ENCODE data around the gene EIF4A3.
"Not testable (repeated sequence)": the region's sequence is repeated elsewhere in the genome, so short reads cannot be mapped to it uniquely, and the experiment has no call there.

Gene EIF4A3

DNA sequence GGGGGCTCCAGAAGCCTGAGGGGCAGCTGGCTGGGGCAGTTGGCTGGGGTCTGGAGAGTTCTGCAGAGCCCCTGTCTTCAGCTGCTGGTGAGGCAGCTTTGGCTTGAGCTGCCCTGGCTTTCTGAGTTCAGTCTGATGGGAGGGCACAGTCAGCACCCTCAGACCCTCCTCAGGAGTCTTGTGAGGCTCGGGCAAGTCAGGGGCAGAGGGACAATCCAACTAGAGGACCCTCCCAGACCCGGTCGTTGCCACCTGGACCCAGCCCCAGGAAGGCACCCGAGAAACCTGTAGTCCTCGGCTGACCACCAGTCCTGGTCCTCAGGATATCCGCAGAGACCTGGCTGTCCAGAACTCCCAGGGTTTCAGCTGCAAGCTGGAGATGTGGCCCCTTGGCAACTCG is 24.8 kb upstream of the EIF4A3 start:
- no peak for DNase-seq

DNA sequence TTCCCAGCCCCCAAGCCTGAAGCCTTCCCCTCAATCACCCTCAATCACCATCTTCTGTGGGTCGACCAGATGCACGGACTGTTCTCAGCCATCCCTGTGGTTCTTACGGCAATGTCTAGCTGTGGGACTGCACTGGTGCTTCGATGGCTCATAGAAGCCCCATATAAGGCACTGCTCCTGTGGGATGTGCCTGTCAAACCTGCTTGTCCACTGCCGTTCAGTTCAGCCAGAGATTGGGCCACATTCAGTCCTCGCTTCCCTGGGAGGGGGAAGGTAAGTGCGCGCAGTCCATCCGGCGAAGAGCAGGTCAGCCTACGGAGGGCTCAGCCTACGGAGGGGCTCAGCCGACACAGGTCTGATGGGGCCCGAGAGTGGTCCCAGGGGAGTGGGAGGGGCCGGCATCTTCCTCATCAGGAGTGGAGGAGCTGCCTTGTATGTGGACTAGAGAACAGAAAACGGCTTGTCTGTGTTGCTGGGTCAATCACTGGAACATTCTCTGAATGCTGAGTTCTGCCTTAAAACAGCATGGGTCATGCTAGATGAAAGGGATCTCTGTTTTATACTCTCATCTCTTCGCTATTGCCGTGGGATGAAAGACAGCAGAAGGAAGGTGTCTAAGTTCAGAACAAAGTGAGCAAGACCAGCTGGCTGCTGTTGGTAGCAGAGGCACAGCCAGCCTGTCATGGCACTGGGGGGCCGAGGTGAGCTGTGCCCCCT is 23.0 kb upstream of the EIF4A3 start, which contains the start of gene CARD14:
CARD14 (plus strand) TSS at position 247 of the 717 bp plus-strand sequence. CDS start 11,409 bp downstream, outside the sequence.
- DNase-seq: no peak

DNA sequence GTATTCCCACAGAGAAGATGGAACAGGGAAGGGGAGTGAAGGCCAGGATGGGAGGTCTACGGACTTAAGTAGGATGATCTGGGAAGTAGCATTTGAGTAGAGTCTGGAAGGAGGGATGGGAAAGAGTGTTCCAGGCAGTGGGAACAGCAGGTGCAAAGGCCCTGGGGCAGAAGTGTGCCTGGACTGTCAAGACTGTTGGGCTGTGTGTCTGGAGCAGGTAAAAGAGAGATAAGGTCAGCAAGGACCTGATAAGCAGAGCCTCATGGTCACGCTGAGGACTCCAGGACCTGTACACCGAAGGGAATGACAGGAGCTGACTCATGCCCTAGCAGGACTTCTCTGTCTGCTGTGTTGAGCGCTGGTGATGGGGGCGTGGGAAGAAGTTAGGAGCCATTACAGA is 22.2 kb upstream of the EIF4A3 start:
- no peak for DNase-seq

DNA sequence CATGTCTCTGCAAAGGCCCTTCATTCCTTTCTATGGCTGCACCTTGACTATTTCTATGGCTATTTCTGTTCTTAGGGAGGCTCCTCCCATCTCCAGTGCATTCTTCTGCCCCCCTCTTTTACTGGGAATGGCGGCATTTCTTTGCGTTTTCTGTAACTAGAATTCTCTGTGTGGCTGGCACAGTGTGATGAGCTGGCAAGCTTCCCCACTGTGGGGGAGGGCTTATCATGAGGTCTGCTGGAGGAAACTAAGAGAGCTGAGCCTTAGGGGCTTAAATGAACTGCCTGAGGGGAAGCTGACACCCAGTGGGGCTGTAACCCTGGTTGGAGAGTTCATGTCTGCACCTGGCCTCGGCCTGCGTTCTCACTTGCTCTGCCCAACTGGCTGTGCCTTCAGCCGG is 21.4 kb upstream of the EIF4A3 start:
- DNase-seq: no peak

DNA sequence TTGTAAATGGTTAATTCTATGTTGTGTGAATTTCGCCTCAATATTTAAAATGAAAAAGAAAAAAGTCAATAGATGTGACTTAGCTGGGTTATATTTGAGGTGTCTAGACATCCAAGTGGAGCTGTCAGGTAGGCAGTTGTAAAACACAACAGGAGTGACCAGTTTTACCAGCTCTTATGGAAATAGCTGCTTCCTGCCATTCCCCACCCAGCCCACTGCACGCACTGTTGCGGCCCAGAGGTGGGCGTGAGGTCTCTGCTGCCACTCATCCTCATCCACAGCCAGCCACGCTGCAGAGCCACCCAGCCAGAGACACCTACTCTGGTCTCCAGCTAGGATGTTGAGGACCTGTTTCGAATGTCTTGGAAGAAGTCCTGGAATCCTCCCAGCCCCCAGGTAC is 19.5 kb upstream of the EIF4A3 start:
- no peak for DNase-seq

DNA sequence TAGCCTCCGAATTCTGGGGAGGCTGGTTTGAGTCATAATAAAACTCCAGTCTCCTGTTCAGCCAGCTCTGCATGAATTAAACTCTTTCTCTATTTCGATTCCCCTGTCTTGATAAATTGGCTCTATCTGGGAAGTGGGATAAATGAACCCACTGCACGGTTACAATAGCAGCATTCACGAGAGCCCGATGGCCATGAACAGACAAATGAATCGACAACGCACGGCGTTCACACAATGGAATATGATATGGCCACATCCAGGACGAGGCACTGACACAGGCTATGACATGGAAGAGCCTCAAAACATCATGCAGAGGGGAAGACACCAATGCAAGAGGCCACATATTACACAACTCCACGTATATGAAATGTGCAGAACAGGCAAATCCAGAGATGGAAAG is 17.3 kb upstream of the EIF4A3 start:
- DNase-seq: no peak

DNA sequence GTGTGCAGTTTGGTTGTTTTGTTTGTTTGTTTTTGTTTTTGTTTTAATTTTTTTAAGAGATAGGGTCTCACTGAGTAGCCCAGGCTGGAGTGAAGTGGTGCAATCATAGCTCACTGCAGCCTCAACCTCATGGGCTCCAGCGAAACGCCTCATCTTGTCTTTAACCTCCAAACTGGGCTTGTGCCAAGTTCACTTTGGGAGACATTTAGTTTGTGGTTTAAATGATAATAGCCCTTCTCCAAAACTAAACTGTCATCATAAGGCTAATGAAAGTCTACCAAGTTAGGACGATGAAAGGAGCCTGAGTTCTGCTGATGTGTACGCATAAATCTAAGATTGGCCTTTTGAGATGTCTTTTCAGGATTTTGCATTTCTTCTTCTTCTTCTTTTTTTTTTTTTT is 16.4 kb upstream of the EIF4A3 start:
- DNase-seq: no peak

DNA sequence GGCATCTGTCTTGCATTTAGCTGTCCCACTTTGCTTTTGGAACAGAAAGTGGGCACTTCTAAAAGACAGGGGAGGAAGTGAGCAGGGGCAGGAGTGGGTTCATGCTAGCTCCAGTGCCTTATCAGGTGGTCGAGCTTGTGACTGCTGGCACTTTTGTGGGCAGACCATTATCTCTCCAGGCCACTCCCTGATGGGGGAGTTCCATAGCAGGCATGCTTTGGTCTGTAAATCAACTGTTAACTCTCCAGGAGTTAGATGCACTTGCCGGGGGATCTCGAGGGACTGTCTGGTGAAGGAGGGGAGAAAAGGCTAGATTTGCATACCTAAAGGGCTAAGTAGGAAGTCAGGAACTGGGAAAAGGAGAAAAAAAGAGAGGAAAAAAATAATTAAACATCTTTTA is 13.6 kb upstream of the EIF4A3 start:
- DNase-seq: no peak

DNA sequence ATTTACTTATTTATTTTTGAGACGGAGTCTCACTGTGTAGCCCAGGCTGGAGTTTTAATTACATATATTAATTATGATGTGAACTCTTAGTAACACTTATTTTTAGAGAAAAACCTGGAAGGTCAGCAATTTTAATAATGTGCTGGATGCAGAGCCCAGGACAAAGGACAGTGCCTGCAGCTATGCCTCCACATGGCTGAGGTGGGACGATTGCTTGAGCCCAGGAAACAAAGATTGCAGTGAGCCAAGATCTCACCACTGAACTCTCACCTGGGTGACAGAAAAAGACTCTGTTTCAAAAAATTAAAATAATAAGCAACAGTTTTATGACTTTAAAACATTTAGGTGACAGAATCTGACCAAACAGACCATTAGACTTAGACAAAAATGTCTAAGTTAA is 11.9 kb upstream of the EIF4A3 start:
- DNase-seq: no peak

DNA sequence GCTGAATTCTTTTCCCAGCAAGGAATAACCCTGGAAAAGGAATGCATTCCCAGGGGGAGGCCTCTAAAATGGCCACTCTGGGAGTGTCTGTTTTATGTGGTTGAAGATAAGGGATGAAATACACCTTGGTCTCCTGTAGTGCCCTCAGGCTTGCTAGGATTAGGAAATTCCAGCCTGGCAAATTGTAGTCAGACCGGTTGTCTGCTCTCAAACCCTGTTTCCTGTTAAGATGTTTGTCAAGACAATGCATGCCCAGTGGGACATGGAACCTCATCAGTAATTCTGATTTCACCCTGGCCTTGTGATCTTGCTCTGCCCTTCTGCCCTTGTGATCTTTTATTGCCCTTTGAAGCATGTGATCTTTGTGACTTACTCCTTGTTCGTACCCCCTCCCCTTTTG is 8.7 kb upstream of the EIF4A3 start:
- DNase-seq: not testable (repeated sequence)

DNA sequence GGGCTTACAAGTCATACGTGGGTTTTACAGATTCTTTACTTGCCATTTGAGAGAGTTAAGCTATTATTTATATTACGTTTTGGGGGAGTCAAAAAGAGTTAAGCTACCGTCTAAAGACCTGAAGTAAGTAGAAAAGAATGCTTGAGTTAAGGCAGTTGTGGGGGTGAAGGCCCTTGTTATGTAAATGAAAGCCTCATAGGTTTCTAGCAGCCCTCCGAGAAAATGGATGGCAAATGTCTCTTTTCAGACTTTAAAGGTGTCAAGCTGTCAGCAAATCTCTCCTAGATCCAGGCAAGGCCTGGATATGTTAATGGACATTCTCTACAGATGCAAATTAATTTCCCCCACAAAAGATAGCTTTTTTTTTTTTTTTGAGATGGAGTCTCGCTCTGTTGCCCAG is 7.2 kb upstream of the EIF4A3 start:
- DNase-seq: no peak

DNA sequence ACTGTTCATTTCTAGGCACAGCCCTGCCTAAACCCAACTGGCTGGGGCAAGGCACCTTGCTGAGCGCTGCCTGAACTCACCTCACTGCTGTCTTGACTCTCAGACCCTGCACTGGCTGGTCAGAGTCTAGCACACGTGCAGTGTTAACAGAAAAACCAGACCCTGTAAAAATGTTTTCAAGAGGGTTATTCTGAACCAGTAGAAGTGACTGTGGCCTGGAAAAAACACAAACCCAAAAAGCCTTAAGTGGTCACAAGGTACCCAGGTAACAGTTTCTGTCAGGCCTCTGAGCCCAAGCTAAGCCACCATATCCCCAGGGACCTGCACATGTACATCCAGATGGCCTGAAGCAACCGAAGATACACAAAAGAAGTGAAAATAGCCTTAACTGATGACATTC is 6.1 kb upstream of the EIF4A3 start:
- no peak for DNase-seq

DNA sequence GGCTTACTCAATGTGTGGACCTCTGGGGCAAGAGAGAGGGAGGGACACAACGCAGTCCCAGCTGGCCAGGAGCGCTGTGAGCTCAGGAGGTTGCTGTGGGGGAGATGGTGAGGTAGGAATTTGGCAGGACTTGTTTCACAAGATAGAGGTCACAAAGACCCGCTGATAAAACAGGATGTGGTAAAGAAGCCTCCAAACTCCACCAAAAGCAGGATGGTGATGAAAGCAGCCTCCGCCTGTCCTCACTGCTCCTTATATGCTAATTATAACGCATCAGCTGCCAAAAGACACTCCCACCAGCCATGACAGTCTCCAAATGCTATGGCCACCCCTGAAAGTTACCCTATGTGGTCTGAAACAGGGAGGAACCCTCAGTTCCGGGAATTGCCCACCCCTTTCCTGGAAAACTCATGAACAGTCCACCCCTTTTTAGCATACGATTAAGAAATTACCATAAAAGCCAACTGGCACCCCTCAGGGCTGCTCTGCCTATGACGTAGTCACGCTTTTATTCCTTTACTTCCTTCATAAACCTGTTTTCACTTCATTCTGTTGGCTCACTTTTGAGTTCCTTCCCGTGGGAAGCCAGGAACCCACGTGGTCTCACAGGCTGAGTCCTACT is 5.3 kb upstream of the EIF4A3 start:
- no peak for DNase-seq

DNA sequence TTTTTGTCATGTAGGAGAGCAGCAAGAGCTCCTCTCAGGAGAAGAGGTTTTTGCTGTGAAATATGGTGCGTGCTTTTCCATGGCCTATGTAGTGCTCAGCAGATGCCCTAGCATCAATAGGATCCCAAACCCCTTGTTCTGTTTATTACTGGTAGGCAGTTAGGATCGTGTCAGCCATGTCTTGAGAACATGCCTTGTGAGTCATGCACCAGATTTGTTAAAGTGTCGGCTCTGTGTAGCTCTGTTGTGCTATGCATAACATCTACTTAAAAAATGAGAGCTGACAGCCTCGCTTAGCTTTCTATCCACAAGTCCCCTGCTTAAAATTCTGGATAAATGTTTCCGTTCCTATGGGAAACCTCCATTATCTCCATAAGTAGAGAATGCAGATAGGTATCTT is 4.4 kb upstream of the EIF4A3 start:
- no peak for DNase-seq

DNA sequence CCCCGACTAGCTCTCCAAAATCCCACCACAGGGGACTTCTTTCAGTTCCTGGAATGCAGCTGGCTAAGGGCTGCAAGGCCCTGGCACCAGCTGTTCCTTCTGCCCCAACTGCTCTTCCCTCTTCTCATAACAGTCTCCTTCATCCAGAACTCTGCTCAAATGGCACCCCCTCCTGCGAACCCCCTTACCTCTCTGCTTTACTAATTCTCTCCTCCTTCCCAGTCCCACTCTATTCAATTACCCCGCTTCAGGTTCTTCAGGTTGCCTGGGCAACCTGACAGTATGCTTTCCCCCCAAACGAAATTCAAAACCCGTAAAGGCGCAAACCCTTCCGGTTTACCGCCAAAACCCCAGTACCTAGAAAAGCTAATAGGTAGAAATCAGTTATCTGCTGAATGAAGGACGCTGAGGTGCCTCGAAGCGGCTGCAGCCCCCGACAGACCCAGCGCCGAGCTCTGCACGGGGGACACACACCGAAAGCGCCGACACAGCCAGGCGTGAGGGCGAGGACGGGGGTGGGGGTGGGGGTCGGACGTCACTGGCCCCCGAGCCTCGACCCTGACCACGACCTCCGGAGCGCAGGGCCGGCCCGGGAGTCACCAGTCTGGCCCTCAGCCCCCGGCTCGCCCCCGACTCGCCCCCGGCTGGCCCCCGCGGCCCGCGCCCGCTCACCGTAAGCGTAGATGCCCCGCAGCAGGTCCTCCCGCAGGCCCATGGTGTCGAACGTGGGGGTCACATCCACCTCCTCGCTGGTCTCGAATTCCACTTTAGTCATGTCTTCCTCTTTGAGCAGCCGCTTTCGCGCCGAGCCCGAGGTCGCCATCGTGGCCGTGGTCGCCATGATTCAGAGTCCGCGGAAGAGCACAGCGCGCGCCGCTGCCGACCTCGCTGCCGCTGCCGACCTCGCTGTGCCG is 550 bp downstream of the EIF4A3 start:
- no peak for DNase-seq

DNA sequence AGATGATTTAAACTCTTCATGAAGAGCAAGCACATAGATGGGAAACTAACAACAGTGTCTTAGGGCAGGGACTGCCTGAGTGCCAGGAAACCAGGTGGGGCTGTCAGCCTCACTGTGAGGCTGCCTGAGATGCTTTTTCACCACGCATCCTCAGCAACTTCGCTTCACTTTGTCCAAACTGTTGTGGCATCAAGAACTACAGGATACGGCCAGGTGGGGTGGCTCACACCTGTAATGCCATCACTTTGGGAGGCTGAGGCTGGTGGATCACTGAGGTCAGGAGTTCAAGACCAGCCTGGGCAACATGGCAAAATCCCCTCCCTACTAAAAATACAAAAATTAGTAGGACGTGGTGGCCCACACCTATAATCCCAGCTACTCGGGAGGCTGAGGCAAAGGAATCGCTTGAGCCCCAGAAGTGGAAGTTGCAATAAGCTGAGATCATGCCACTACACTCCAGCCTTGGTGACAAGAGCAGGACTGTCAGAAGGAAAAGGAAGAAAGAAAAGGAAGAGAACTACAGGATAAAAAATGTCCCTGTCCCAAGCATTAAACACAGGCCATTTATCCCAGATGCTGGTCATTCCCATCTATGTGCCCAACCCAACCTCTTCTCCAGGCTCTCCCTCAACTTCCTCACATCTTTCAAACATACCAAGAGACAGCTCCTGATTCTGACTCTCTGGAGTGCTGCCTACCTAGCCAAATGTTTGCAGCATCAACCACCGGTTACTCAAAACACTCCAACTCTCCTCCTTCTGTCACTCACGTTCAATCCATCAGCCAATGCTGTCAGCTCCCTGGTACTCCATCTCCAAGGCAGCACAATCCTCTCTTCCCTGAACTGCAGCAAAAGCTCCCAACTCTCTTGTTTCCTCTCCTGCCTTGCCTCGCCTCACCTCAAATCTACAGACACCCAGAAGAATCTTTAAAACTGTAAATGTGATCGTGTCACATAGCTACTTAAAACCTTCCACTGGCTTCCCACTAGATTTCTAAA is 1.6 kb downstream of the EIF4A3 start:
- DNase-seq: no peak

DNA sequence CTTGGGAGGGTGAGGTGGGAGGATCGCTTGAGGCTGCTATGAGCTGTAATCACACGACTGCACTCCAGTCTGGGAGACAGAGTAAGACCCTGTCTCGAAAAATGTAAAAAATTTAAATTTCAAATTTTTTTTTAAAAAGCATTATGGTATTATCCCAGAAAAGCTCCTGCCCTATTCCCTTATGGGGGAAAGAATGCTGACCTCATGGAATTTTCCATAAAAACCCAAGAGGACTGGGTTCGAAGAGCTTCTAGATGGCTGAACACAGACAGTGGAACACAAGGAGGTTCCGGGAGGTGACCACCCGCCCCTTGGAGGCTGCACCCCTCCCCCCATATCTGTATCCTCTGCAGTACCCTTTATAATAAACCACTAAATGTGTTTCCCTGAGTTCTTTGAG is 4.0 kb downstream of the EIF4A3 start:
- no peak for DNase-seq

DNA sequence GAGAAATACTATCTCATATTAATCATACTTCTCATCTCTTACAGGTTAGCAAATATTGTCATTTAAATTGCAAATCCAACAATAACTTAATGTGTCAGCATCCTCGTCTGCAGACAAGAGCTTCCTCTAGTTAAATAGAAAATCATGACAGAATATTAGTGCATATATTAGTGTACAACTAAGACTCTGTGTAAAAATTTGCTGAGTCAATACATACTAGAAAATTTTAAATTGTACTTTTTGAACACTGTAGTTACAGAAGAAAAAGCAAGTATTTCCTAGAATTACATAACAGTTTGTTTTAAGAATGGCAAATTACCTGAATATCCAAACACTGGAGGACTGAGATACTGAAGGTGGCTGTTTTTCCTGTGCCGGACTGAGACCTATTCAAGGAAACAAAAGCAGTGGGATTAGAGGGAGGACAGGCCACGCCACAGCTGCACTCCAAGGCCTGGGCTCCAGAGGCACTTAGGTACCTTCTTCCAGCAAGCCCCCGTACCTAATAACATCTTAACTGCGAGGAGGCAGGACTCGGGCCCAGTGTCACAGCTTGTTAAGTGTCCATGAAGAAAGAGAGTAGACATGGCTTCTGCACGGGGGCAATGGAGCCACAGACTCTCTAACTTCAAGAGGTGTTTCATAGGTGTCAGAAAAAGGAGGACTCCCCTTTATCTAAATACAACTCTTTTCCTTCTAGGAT is 5.3 kb downstream of the EIF4A3 start:
- no peak for DNase-seq

DNA sequence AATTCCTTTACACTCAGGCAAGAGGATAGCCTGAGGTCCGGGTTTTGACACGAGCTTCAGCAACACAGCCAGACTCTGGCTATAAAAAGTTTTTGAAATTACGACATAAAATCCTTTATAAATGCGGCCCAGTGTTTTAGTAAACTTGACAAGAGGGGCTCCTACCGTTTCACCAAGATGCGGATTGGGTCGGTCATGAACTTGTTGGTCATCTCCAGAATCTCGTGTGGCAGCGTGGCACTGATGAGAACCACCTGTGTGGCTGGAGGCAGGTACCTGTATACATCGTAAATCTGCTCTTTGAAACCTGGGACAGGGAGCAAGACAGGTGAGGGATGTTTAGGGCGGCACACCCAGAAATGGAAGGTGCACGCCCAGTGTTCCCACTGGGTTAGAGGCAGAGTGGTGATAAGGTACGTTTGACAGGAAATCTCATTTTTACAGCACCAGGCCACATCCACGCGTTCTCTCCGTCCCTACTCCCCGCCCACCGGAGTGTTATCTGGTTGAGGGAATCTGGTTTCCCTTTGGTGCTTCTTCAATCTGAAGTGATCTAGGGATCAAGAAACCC is 8.0 kb downstream of the EIF4A3 start:
- DNase-seq: no peak

DNA sequence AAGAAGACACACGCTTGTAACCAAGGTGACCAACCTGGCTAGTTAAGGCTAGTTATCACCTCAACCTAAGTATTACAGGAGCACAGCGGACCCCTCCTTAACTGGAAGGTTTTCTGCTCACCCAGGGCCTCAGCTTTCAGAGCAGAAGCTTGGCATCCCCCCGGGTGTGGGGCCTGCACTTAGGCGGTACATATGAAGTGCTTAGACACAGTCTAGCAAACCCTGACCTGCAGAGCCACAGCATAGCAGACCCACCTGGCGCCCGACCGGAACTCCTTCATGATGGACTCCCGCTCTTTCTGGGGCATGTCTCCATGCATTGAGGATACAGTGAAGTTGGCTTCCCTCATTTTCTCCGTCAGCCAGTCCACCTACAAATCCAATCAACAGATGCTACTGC is 9.8 kb downstream of the EIF4A3 start:
- DNase-seq: no peak

DNA sequence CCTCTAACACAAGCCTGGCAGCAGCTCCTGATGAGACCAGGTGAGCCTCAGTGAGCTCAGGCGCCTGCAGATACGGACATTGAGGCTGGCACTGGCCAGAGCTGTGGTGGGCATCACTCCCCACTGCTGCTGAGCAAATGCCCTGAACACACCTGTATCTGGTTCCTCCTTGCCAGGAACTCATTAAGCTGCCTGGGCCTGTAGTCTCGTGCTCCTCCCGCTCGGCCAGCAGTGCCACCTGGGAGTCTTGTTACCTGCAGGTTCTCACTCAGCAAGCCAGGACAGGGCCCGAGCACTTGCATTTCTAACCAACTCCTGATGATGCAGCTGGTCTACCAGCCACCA is 13.3 kb downstream of the EIF4A3 start:
- no peak for DNase-seq

Data from stimulated activated naive CD4-positive, alpha-beta T cell treated with Interleukin-2 at 50 U/mL for 16 hours (primary cell).